ENCODE data around the gene ALDH1L1.

Gene ALDH1L1

DNA sequence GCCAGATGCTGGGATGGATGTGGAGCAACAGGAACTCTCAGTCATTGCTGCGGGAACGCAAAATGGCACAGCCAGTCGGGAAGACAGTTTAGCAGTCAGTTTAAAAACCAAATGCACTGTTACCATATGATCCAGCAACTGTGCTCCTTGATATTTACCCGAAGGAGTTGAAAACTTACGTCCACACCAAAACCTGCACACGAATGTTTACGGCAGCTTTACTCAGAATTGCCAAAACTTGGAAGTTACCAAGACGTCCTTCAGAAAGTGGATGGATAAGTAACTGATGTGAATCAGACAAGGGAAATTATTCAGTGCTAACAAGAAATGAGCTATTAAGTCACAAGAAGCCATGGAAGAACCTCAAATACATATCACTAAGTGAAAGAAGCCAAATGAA, 60.4 kb downstream of the ALDH1L1 start:
- DNase-seq (ENCODE audit: low read depth in 2 of 2), result no peak

DNA sequence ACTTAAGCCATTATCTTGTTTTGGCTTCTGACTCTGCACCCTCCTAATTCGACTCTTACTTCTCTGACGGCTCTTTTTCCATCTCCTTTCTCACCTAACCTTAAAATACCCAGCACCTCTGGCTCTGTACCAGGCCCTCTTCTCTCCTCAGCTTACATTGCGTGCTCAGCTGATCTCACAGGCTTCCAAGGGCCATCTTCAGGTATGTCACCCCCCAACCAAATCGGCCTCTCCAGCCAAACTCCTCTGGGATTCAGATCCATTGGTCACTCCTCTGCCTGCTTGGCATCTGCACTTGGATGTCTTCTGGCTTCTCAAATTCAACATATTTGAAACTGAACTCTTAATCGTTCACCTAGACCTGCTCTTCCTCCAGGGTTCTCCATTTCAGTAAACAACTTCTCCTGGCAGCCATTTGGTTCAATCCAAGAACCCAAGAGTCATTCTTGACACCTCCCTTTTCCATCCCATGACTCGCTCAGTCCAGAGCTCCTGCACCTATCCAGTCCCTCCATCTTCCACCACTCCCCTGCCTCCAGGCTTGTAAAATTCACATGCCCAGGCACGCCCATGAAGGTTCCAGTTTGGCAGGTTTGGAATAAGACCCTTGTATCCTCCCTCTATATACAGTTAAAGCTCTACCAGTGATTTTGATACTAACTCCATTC, 61.2 kb downstream of the ALDH1L1 start:
- DNase-seq (ENCODE audit: low read depth in 2 of 2), result no peak

DNA sequence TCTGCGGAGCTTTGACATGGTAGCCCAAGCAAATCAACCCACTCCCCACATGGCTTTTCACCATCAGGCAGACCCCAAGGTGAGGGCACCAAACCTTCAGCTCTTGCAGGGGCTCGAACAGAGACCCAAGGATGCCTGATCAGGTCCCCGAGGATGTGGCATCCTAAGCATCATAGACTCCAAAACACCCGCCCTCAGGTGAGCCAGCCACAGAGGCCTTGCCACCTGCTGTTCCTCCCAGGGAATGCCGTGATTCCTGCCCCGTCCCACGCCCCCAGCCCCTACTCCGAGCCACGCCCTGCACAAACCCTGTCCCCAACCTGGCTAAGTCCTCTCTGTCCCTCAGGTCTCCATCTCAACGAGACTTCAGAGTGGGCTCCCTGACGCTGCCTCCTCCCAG, 61.8 kb downstream of the ALDH1L1 start:
- no peak for DNase-seq (ENCODE audit: low read depth in 2 of 2)

DNA sequence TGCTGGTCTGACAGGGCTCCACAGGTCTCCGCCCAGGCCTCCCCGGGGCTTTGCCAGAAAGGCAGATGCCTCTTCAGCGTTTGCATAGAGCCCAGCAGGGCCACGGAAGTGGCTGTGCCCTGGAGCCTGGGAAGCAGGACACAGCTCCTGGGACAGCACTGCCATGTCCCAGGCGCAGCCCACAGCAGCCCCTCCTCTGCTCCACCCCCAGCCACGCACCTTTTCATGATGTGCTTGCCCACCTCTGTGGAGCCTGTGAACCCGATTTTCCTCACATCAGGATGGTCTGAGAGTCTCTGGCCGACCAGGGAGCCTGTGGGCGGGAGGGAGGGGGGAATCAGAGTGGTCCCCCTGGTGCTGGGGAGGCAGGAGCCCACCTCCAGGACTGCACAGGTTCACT, 62.6 kb downstream of the ALDH1L1 start:
- DNase-seq (ENCODE audit: low read depth in 2 of 2), result no peak

DNA sequence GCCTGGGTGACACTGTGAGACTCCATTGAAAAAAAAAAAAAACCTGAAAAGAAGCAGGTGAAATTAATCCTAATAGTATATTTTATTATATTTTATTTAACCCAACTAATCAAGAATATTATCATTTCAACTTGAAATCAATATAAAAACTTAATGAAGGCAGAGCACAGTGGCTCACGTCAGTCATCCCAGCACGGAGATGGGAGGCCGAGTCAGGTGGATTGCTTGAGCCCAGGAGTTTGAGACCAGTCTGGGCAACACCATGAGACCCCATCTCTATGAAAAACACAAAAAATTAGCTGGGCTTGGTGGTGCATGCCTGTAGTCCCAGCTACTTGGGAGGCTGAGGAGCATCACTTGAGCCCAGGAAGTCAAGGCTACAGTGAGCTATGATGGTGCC, 63.2 kb downstream of the ALDH1L1 start:
- DNase-seq (ENCODE audit: low read depth in 2 of 2), result no peak

DNA sequence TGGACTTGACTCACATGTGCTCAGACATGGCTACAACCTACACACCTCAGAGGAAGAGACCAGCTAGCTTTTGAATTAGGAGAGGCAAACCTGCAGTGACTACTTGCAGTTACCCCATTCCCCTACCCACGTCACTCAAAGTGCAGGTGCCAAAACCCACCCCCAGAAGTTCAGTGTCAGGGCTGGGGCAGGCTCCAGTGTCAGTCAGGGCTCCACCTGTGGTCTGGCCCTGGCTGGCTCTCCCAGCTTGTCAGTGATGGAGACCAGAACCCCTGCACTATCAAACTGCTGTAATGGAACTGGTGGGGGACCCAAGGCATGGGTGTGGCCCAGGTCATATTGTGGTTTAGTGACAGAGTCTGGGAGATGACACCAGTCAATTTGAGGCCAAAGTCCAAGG, 63.9 kb downstream of the ALDH1L1 start:
- DNase-seq (ENCODE audit: low read depth in 2 of 2), result no peak

DNA sequence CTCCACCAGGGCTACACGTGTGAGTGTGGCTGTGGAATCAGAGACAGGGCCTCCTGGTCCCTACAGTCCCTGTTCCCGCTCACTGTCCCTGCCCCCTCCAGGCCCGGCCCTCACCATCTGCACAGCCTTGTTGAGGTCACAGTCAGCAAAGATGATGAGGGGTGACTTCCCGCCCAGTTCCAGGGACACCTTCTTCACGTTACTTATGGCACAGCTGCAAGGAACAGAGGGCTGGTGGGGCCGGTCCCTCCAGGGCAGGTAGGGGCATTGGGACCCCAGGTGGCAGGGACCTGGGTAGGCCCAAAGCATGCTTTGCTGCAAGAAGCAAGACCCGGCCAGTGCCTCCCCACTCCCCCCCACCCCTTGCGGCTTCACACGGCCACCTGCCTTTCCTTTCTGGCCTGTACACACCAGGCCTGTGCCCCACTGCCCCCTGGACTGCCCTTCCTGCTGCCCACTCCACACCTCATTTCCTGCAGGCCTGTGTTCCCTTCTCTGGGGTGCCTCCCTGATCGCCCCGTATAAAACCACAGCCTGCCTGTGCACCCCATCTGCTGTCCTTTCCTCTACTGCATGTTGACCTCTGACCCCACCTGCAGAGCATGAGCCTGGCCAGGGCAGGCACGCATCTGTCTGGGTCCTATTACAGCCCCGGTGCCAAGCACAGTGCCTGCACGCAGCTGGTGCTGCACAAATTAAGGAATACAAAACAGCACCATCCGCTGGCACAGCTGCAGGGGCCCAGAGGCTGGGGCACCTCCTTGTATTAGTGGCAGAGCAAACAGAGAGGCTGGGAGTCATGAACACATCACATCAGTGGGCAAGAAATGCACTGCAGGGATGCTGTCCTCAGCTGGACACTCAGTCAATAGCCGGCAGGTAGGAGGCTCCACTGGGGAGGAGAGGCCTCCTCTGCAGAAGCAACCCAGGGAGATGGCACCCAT, 65.7 kb downstream of the ALDH1L1 start:
- DNase-seq (ENCODE audit: low read depth in 2 of 2), result no peak

DNA sequence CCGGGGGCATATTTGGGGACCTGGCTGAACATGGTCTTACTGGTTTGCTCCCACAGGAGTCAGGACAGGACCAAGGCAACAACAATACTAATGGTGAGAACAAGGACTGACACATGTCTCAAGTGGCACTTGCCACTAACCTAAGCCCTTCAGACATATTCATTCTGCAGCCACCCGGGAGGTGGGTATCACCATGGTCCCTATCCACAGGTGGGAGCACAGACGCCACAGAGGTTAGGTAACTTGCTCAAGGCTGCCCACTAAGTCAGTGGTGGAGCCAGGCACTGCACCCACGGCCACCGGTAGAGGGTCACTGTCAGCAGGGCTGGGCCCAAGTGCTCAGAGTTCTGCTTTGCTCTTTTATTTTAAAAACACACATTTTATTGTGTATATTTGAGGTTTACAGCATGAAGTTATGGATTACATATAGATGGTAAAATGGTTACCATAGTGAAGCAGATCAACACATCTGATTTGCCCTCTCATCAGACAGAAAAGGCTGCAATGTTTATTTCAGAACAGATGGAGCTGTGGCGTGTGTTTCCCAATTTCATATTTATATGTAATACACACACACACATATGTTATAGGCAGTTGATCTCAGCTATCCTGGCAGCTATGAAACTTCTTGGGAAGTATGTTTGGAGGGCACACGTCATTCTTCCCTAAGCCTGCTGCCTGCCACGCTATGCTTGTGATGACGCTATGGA, 66.5 kb downstream of the ALDH1L1 start:
- no peak for DNase-seq (ENCODE audit: low read depth in 2 of 2)

DNA sequence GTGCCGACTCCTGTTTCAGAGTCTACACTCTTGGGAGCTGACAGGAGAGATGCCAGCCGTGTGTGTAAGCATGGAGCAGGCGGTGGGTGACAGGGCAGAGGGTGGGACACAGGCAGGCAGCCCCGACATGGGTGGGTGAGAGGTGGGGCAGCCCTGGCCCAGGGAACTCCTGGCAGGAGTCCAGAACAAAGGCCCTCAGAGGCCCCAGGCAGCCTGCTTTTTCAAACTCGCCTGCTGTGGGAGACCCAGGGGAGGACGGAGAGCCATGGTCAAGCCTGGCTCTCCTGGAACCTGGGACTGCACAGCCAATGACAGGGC, 67.2 kb downstream of the ALDH1L1 start:
- no peak for DNase-seq (ENCODE audit: low read depth in 2 of 2)

DNA sequence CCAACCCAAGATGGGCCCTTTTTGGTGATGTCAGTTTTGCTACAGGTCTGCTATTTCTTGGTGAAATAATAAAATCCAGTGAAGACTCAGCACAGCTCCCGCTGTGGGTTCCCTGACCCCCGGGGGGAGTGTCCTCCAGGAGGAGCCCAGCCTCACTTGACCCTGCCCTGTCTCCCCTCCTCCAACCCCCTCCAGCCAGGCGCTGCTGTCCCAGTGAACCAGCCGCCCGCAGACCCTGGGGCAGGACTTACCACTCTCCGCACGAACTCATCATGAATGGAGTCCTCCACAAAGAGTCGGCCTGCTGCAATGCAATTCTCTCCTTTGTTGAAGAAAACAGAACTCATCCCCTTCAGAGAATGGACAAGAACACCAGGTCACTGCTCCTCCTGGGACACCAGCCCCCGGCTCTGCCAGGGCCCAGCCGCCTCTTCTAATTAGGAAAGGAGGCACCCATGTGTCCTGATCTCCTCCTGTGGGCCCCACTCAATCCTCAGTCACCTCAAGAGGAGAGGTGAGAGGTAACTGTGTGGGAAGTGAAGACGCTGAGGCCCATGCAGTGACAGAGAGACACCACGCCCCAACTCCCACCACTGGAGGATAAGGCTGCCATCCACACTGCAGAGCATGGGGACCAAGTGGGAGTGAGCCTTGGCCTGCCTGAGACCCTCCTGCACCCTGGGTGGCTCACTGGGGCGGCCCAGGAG, 67.7 kb downstream of the ALDH1L1 start:
- DNase-seq (ENCODE audit: low read depth in 2 of 2), result no peak

DNA sequence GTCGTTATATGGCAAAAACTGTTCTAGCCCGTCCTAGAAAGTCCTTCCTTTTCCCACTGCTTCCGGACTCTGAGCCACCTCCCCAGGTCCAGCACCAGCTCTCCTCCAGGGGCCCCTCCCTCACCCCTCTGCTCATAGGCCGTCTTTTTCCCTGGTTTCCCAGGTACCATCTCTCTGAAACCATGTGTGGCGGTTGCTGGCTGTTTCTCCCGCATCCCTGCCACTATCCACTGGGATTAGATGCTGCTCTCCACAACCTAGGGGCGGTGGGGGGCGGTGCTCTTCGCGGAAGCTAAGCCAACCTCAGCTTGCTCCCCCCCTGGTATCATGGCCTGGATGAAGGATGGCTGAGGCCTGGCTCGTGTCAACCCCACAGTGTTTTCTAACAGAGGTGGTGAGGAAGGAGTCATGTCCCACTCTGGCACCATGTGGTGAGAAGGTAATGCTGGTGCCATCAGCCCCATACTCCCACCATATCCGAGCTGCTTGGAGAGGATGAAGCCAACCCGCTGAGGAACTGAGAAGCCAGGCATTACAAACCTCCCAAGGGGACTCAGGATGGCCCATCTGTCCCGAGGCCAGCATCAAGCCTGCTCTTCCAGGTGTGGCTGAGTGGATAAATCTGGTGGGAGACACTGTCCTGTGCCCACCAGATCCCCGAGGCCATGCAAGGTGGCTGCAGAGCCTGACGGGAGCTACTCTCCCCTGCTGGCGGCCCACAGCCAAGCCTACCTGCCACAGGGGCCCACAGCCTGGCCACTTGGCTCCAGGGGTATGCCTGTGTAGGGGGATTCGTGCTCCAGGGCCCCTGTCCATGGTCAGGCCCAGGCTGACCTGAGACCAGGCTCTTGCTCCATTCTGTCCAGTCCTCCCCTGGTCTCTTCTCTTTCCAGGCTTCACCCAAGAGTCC, 68.6 kb downstream of the ALDH1L1 start:
- no peak for DNase-seq (ENCODE audit: low read depth in 2 of 2)

DNA sequence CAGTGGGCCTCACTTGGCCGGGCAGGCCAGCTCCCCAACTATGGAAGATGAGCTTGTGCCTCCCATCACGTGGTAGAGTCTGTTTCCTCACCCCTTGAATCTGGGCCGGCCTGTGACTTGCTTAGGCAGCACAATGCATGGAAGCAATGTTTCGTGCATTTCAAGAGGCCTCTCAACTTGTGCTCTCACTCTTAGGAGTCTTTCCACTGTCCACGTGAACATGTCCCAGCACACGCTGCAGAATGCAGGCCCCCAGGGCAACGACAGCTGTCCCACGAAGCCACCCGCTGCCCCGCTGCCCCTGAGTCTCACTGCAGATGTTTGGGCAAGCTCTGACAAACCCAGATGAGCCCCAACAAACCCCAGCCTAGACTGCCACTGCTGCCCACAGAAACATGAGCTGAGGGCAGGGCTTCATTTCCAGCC, 69.2 kb downstream of the ALDH1L1 start:
- no peak for DNase-seq (ENCODE audit: low read depth in 2 of 2)

DNA sequence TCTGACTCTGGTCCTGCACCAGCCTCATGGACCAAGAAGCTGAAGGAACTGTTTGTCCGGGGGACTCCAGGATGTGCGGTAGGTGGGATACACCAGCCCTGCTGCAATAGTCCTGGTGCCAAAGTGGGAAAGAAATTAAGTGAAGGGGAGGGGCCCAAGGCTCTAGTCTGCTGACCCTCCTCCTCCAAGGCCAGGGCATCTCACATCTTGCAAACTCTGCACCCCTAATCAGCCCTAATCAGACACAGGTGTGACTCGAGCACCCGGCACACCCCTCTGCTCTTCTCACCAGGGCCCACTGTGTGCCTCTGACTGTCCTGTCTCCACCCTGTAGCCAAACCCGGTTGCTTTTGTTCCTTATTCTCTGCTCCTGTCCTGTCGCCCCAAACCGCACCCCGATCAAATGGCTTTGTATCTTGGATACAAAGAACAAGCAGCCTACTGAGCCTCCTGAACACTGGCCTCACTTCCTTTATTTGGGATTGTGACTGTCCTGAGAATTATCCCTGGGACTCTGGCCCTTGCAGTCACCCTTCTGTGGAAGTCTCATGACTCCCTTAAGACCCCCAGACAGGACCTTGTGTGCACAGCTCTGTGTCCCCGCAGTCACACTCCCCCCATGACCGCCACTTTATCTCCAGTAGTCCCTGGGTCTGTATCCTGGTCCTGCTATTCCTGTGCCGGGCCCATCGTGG, 69.8 kb downstream of the ALDH1L1 start:
- no peak for DNase-seq (ENCODE audit: low read depth in 2 of 2)

DNA sequence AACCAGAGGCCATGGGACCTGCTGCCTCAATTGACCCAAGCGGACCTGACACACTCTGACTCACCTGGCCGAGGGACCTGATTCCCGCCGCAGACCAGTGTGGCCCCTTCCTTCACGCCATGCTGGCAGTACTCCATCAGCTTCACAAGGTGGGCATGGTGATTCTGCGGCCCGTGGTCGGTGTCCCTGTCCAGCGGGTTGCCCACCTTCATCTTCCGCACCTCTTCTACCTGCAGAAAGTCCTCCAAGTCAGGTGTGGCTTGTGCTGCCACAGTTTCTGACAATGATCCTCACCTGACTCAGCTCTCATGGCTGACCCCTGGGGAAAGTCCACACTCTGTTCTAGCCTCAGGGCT, 70.5 kb downstream of the ALDH1L1 start:
- DNase-seq (ENCODE audit: low read depth in 2 of 2), result no peak

DNA sequence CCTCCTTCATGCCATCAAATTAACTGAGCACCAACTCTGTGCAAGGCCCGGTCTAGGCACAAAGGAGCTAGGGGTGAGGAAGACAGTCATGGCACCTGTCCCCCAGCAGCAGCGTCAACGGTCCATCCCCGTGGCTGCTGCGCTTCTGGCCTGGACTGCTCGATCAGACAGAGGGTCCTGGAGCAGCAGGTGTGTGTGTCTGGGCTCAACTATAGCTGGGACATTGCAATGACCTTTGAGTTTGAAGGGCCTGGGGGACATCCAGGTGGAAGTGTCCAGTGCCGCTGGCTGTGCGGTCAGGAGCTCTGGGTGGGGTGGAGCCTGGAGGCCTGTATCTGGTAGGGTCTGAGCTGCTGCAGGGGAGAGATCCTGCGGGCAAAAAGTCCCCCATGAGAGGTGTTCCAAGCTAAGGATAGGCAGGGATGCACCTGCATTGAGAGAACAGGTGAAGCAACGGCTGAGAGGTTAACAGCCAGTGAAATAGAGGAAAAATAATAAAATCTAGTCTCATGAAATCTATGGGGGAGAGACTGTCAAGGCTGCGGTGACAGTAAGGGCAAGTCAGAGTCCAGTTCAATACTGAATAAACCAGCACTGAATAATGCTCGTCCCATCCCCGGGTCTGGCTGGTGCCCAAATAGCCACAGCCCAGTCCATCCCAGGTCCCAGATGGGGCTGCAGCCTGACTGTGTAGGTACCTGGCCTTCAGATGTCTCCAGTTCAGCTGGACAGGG, 71.1 kb downstream of the ALDH1L1 start:
- no peak for DNase-seq (ENCODE audit: low read depth in 2 of 2)

DNA sequence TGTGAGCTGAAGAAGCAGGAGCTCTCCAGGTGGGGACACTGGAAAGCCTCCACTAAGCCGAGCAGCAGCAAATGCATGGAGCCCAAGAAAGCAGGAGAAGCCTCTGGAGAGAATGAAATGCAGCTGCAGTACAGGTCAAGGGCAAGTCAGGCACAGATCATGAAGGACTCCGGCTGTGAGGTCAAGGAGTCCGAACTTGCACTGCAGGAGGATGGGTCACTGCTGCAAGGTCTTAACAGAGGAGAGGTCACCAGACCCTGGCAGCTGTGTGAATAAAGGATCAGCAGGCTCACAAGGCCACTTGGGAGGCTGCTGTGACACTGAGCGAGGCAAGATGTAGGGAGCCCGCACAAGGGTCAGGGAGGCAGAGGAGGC, 71.7 kb downstream of the ALDH1L1 start:
- no peak for DNase-seq (ENCODE audit: low read depth in 2 of 2)

DNA sequence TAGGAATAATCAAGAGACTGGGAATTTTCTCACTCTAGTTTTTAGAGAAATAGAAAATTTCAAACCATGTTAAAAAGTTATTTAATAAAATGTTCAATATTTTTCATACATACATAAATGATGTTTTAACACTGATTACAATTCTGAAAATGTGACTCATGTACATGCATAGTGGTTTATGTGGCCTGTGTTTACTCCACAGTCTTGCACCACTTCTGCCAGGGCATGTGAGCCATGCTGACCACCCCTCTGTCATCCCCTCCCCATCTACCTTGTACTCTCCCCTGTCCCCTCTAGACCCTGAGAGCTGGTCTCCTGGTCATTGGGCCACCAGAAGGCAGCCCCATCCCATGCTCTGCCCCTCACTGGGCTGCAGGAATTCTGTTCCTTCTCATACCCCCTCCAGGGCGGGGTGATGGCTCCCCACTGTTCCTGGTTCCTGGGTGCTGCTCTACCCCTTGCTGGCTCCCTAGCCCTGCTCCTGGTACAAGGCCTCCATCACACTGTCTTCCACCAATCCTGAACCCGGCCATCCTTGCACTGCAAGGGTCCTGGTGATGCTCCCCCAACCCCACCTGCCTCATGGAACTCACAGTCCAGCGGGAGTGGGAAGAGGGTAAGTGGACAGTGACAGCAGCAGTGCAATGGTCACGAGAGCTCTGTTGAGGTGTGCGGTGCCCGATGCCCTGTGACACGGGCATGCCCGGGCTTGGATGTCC, 72.3 kb downstream of the ALDH1L1 start:
- DNase-seq (ENCODE audit: low read depth in 2 of 2), result no peak

DNA sequence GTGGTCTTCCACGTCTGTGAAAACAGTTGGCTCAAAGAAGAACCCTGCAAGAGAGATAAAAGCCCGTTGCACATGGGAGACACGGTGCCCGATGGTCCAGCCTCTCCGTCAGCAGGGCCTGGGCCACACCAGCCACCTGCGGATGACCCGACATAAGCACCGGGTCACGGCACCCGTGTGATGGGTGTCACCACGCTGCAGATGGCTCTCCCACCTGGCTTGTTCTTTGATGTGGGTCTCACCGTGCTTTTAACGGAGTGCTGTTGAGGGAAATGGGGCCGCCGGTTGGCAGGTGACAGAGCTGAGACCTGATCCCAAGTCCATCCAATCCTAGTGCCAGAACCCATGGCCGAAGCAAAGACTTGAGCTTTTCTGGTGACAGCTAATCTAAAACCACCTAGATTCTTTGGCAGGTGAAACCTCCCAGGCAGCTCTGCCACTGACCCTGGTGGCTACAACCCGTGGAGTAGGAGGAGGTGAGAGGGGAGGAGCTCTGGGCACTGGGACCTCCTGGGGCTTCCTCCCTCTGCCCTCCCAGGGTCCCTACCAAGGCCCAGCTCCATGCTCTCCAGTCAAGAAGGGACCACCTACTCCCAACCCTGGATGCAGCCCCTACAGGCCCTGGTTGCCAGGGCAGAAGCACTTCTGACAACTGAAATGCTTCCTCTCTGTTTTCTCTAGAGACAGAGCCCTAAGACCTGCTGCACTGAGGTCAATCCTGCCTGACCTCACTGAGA, 73.0 kb downstream of the ALDH1L1 start:
- no peak for DNase-seq (ENCODE audit: low read depth in 2 of 2)

Data from activated CD8-positive, alpha-beta memory T cell treated with anti-CD3 and anti-CD28 coated beads for 4 hours (primary cell).